ENCODE results near the gene ING5.
"Not testable (repeated sequence)": the region's sequence is repeated elsewhere in the genome, so short reads cannot be mapped to it uniquely, and the experiment has no call there.

The ING5 gene

DNA sequence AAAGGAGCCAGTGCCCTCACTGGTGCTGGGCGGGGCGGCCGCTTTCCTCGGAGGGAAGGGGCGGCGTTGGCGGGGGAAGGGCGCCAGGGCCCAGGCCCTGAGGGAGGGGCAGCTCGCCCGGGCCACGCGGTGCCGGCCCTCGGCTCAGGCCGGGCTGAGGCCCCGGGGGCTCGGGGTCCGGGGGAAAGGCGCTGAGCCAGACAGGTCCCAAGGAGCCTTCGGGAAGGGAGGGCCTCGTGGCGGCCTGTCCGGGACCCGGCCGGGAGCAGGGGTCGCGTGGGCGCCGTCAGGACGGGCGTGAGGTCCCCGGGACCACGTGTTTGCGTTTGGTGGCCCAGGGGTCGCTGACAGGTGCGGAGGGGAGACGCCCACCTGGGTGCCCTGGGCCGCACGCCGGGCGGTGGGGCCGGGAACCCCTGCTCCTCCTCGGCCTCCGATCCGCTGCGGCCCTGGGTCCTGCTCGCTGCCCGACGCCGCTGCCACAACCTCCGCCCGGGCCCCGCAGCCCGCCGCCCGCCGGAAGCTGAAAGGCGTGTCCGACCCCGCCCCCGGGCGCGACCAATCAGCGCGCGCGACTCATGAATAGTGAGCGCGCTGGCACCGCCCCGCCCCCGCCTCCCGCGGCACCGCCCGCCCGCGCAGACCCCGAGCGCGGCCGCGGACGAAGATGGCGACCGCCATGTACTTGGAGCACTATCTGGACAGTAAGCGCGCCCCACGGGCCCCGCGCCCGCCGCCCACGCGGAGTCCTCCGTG is at the start of gene ING5:
Gene ING5, plus strand, starts transcription at position 641 of the 756 bp plus-strand sequence. Its CDS starts 27 bp downstream, at position 668.
- peak; percentile 75 for DNase-seq

DNA sequence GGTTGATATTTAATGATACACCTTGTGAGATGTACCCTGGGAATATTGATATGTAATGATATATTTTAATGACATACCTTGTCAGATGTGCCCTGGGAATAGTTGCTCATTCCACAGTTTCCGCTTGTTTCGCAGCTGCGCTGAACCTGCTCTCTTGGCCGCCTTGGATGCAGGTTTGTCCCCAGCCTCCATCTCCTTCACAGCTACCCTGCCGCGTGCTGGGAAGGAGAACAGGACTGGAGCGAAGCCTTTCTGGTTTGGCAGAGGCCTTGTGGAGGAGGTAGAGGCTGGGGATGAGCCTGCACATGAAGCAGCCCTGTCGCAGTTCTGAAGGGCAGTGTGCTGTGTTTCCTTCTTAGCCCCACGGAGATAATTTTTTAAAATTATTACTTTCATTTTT is 49.7 kb upstream of the ING5 start:
- no peak for DNase-seq

DNA sequence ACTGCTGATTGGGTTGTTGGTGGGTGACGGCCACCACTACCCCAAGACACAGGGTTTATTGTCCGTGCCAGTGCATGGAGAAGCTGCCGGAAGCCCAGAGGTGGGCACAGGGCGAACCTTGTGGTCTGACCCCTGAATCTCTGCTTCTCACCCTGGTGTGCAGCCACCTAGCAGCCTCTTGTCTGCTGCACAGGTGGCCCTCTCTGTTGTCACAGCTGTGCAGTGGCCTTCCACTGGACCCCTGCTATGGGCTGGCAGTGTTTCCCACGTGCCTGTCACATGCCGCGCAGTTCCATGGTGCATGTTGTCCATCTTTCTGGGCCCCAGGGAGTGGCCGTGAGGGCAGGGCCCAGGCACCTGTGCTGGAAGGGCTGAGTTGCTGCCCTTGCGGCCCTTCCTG is 49.1 kb upstream of the ING5 start:
- DNase-seq, result no peak

DNA sequence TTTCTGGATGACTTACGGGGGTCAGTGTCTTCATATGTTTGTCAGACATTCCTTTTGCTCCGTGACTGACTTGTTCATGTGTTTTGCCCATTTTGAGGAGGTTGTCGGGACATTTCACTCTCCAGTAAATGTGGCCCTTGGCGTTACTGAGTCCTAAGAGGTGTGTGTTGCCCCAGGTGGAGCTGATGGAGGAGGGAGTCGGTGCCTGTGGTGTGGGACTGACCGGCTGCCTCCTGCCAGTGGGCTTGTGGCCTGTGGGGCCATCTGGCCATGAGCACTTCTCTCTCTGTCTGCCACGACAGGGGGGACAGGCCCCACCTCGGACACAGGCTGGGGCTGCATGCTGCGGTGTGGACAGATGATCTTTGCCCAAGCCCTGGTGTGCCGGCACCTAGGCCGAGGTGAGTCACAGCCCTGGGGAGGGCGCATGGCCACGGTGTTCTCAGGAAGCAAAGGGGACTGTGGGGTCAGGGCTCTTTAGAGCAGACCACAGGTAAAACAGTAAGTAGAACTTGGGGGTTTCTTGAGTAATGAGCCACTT is 48.6 kb upstream of the ING5 start:
- DNase-seq, result no peak

DNA sequence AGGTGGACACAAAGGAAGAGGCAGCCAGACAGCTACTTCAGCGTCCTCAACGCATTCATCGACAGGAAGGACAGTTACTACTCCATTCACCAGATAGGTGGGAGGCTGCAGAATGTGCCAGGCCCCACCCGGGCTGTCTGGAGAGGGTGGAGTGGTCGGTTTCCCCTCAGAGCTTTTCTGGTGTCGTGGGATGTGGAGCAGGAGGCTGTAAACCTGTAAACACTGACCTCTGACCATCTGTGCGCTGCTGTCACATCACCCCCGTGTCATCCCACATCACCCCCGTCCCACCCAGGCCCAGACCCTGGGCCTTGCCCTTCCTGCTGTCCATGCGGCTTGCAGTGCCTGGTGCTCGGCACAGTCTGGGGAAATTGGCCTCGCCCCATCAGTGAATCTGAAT is 47.3 kb upstream of the ING5 start:
- no peak for DNase-seq

DNA sequence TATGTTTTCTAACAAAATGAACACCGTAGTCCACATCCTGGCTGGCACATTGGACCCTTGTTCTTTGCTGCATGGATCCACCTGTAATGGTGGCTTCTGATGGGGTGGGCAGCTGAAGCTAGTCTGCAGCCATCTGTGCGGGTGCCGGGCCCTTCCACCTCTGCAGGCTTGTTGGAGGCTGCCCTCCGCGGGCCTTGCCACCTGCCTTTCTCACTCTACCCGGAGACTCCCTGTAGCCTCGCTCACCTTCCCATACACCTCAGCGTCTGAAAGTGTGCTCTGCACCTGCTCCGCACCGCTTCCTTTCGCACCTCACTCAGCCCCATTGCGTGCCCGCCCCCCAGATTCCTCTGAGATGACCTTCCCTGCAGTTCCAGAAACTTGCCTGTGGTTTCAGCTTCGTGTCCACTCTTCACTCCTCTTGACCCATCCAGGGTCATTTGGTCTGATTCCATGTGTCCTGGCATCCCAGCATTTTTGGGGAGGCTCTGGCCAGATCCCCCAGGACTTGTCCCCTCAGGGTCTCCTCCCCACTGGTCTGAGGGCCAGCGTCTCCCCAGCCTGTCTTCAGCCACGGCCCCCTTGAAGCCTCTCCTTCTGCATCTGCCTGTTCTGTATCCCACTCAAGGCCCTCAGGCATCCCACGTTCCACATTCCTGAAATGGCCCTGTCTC is 46.2 kb upstream of the ING5 start:
- no peak for DNase-seq

DNA sequence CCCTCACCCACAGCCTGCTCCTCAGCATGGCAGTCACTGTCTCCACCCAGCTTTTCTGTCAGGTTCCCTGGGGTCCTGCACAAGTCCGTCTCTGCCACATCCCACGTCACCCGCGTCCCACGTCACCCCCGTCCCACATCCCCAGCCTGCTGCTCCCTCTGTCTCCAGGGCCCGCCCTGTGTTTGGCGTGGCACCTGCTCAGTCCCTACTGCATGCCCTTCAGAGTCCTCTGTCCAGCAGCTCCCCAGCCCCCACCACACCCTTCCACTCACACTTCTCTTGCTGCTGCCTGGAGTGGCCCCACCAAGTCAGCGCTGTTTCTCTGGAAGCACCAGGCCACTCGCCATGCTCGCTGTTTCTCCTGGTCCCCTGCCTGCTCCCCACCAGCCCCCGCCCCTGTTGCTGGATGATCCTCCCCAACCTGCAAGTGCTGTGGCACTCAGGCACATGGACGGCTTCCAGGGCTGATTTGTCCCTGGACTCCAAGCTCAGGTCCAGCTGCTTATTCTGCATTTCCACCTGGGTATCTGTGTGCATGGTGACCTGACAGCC is 45.6 kb upstream of the ING5 start:
- DNase-seq, result no peak

DNA sequence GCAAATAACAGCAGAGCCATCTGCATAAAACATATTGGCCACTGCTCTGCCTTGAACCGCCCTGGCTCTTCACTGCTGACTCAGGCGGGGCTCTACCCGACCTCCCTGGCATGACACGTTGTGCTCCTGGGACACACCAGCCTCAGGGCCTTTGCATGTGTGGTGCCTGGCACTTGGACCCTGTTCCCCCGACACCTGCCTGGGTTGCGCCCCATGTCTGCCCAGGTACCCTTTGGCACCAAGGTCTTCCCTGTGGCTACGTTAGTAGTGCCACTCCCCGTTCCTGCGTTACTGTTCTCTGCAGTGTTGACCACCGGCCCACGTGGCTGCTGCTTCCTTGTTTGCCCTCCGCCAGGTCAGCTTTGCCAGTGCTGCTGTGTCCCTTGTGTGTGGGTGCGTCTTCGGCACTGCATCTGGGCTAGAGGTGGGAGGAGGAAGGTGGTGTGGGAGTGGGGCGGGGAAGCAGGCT is 44.0 kb upstream of the ING5 start:
- DNase-seq, result no peak

DNA sequence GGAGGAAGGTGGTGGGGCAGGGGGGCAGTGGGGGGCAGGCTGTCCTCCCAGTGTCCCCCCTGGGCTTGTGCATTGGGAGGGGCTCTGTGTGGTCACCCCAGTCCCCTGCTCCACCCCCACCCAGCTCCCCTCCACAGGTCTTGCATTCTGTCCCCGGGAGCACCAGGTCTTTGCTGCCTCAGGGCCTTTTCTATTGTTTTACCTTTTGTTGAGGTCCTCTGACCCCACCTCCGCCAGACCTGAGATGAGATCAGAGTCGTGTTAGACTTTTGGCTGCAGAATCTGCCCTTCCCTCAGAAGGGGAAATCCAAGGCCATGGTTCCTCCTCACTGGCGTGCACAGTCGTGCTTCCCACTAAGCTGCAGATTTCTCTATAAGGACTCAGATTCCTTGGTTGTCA is 43.5 kb upstream of the ING5 start:
- no peak for DNase-seq

DNA sequence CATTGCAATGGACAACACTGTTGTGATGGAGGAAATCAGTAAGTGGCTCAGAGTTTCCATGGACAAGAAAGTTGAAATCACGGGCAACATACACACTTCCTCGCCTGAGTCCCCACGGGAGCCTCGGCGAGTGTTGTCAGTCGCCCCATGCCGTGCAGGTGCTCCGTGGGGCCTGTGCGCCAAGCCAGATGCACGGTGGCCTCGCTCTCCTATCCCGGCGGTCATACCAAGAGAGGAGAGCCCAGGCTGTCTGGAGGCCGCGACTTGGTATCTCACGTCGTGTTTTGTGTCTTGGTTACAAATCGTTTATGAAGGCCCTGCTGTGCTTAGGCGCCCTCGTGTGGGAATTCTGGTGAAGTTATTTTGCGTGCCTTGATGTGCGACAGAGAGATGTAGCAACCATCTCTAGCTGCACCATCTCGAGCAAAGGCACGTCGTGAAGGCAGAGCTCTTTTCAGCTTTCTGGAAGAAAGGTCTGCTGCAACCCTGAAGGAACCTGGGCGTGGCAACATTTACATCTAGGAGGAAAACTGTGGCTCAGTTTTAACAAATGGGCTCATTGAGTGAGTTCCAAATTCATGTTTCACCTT is 42.6 kb upstream of the ING5 start:
- peak; percentile 4 for DNase-seq

DNA sequence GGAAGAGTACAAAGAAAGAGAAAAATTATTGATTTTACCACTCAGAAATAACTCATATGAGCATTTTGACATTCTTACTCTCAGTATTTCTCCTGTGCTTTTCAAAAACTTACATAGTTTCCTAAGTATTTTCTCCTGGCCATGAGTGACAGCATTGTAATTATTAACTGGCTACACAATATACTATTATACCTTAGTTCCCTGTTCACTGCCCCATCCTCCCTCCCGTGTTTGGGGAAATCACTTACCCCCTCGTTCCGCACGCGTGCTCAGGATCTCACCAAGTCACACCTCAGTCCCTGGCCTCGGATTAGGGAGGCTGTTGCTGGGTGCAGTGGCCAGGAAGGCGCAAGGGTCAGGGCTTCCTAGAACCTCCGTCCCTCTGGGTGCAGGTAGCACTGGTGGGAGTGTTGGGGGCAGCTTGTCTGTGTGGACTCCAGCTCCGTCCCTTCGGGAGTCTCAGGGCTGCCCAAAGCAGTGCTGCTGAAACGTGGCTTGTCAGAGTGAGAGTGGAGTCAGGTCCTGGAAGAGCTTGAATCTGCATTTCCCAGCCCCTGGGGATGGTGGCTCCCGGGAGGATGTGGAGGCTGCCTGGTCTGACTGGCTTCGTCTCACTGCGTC is 41.1 kb upstream of the ING5 start:
- no peak for DNase-seq

DNA sequence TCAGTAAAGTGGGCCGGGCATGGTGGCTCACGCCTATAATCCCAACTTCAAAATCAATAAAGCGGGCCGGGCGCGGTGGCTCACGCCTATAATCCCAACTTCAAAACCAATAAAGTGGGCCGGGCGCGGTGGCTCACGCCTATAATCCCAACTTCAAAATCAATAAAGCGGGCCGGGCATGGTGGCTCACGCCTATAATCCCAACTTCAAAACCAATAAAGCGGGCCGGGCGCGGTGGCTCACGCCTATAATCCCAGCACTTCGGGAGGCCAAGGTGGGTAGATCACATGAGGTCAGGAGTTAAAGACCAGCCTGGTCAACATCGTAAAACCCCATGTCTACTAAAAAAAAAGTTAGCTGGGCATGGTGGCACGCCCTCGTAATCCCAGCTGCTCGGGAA is 39.1 kb upstream of the ING5 start:
- not testable (repeated sequence) for DNase-seq

DNA sequence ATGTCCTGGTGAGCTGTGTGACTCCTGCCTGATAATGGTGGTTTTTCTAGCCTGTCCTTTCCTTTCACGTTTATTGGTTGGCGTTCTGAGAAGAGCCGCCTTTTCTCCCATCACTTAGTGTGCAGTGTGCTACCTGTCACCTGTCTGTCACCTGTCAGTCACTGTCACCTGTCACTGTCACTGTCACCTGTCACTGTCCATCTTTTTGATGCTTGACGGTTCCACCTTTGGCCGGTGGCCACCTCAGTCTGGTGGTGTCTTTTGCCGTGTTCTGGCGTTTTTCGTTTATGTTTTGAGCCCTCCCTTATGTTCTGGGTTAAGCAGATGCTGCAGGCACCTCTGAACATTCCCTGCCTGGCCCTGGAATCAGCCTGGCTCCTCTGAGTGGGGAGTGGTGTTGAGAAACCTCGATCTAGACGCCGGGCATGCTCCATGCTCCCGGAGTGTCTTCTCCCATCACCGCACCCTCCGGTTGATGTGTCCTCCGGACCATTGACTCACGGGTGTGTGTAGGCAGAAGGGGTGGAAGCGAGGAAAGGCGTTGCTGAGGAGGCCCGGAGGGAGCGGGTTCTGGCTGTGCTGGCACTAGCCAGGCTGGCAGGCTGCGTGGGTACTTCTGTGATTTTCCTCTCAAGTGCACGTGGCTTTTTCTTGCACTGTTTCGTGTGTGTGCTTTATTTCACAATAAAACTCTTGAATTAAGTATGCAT is 36.0 kb upstream of the ING5 start:
- DNase-seq, result no peak

DNA sequence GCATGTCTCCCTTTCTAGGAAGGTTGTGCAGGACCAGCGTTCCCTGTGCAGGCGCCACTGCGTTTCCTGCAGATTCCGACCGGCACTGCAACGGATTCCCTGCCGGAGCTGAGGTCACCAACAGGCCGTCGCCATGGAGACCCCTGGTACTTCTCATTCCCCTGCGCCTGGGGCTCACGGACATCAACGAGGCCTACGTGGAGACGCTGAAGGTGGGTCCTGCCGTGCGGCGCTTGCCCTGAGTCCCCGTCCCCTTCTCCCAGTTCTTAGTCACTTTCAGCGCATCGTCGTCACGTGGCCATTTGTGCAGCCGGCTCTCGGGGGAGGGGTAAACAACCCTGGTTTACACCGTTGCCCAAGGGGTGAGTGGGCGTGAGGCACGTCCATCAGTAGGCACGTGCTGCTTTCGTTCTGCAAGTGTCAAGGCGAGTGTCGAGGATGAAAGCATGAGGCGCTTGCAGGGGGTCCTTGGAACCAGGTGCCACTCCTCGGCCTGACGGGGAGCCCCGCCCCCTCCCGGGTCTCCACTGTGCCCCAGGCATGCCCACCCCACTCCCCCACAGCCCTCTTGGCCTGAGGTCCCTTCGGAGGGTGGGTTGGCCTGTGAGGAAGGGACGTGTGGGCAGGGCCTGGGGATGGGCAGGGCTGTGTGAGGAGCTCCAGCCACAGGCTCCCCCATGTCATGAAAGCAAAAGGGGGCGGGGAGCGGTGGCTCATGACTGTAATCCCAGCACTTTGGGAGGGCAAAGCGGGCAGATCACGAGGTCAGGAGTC is 35.0 kb upstream of the ING5 start:
- DNase-seq, result no peak

DNA sequence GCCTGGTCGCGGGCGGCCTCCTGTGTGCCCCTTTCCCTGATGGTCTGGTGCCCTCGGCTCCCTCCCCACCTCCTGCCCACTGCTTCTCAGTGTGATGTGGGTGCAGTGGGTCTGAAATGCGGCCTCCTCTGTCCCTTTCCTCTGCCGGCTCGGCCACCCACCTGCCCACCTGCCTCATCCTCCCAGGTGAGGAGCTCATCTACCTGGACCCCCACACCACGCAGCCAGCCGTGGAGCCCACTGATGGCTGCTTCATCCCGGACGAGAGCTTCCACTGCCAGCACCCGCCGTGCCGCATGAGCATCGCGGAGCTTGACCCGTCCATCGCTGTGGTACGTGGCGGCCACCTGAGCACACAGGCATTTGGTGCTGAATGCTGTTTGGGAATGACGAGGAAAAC is 33.5 kb upstream of the ING5 start:
- no peak for DNase-seq

DNA sequence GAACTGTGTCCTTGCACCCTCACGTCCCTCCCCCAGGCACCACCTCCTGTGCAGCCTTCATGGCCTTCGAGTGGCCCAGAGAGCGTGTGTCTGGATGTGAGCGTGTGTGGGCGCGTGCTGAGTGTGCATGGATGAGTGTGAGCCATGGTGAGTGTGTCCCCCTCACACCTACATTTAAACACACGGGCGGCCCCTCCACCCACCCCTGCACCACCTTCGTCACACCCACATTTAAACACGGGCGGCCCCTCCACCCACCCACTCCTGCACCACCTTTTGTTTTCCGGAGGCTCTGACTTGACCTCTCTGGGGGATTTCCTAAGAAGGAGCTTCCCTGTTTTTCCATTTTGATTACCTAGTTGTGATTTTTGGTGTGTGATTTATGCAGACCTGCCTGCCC is 33.0 kb upstream of the ING5 start:
- DNase-seq, result no peak

DNA sequence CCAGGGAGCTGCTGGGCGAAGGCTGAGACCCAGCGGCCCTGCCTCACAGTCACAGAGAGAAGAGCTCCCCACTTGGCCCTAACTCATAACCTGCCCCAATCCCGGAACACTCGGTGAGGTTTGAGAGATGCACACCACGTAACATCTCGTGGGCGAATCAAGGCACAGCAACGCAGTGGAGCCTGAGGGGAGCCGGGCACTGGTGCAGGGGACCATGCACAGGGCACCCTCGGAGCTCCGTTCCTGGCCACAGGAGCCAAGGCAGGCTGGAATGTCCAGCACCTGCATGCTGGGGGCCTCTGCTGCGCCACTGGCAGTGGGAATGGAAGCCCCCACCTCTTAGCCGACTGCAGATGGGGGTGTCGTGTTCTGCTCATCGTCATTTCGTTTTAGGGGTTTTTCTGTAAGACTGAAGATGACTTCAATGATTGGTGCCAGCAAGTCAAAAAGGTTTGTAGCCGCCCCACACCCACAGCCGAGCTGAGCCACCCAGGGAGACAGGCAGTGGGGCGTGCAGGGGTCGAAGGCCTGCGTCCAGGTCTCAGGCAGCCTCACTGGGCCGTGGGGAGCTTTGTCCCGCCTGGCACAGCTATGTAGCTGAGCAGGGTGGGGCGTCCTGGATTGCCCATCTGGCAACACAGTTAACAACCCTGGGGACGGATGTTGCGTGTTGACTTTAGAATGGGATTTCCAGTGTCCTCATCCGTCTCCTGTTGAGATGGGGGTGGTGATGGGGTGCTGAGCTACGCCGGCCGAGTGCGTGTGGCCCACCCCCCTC is 31.3 kb upstream of the ING5 start:
- no peak for DNase-seq

DNA sequence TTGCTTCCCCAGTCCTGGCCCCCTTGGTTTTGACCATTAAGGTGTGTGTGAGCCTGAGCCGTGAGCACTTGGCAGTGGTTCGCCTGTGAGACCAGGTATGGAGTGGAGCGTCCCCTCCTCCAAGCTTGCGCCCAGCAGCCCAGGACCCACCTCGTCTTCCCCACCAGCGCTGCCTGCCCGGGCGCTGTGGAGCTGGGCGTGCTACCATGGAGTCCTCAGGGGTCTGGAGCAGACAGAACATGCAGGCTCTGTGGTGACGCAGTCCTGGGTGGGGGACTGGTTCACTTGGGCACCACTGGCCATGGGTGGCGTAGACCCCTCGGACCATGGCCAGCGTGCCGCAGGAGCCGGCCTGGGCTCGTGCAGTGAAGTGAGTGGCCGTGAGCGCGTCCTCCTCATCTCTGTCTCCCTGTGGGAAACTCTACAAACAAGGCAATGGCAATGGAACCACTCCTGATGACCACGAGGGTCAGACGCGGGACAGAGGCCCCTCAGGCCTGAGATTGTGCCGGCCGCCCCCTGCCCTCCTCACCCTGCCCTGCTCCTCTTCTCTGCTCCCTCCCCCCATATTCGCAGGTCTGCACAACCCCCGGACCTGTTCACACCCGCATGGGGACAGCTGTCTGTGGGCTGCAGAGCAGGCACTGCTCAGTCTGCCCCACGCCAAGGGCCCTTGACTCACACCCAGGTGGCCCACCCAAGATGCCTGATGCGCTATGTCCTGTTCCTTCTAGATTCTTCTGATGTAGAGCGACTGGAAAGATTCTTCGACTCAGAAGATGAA is 30.2 kb upstream of the ING5 start:
- DNase-seq, result no peak

DNA sequence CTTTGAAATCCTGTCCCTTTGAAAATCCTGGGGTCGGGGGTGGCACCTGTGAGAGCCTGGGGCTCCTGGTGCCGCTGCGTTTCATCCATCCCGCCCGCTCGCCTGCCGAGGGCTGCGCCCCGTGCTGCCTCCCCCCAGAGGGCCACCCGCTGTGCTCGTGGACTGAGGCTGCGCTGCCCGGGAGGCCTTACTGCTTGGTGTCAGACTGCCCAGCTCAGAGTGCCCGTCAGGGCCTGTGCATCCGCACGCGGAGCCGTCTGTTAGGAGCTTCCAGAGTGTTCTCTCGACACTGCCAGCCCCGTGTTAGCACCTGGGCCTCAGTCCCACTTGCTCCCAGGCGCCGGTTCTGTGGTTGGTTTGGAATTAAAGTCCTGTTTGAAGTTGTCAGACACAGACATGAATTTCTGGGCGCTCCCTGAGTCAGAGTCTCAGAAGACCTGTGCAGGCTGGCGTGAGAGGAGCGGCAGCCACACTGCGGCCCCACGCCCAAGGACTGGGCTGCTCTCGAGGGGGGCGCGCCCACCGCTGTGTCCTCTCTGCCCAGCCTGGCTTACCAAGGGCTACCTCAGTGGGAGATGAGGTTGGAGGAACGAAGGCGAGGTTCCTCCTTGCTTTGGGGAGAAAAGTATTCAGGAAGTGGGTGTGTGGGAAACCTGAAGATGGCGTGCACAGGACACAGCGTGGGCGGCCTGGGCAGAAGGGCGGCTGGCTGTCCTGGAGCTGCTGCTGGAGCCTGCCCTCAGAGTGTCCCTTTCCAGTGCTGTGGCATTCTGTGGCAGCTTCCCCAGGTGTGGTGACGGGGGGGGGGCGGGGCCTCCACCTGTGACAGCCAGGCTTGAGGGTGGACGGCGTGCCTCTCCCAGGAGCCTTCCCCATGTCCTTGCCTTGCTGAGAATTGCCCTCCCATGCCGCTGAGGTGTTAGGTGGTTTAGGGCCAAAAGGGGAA is 29.3 kb upstream of the ING5 start:
- no peak for DNase-seq

All from NCI-H2171 treated with DMSO at 0.1 percent for 48 hours (cell line).